NK-92 (cell line): ENCODE data around the gene SCNM1.

ENCODE experiments used
- DNase-seq: peaks from one replicate; lab custom pipeline; 2025; ENCODE audit not compliant: unreplicated experiment; lab: John Stamatoyannopoulos, UW

Gene SCNM1, protein sequence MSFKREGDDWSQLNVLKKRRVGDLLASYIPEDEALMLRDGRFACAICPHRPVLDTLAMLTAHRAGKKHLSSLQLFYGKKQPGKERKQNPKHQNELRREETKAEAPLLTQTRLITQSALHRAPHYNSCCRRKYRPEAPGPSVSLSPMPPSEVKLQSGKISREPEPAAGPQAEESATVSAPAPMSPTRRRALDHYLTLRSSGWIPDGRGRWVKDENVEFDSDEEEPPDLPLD

DNA sequence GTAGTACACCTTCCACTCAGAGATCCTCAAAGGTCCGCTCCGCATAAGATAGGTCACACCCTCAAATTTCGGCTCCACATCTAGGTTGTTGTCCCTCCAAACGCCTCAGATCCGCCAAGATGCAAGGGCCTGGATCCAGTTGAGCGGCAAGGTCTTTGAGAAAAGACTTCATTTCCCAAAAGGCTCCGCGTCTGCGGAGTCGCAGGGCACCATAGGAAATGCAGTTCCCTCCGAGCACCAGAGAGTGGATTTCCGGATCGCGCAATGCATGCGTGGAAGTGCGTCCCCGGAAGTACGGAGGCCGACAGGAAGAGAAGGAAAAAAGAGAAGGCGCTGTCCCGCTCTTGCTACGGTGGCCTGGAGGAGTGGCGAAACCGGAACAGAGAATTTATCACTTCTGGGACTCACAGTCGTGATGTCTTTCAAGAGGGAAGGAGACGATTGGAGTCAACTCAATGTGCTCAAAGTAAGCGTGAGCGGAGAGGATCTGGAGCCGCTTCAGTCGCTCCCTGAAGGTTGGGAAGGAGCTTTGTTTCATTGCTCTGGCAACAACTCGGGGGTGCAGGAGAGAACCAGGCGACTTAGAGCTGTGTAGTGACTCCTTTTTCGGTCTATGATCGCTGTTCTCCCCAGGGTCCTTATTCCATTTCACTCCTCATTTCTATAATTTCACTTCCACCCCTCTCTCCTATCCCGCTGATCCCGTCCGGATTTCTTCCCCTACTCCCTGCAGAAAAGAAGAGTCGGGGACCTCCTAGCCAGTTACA is at the start of gene SCNM1, which contains the start of gene LYSMD1:
SCNM1 (plus strand) TSS at position 407 of the 767 bp plus-strand sequence; CDS start at position 416, 9 bp downstream.
LYSMD1 (minus strand) TSS at position 165 of the 767 bp plus-strand sequence. CDS start 644 bp downstream, outside the sequence.
- peak; percentile 67 for DNase-seq

DNA sequence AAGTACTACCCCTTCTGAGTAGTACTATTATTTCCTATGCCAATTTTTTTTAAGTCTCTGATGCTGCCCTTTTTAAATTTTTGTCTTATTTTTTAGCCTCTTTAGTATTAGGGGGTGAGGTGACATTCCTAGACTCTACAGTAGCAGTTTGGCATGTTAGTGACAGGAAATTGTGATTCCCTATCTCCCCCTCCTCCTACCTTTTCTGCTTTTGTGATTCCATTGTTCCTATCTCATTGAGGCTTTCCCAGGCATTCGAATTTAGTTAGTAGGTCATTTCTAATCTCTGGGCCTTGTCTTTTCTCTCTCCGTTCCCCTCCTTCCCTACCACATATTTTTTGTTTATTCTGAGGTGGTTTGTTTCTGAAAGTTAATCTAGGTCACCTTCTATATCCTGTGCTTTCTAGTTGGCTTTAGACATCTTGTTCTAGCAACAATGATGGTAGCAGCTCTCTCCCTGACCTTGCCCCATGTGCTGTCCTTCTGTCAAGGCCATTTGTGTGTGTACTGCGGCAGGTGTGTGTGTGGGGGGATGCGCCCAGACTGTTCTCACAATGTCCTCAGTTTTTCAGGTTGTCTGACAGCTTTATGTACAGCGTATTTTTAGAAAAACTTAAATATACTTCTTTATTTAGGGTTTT is 41.1 kb upstream of the SCNM1 start:
- no peak for DNase-seq

DNA sequence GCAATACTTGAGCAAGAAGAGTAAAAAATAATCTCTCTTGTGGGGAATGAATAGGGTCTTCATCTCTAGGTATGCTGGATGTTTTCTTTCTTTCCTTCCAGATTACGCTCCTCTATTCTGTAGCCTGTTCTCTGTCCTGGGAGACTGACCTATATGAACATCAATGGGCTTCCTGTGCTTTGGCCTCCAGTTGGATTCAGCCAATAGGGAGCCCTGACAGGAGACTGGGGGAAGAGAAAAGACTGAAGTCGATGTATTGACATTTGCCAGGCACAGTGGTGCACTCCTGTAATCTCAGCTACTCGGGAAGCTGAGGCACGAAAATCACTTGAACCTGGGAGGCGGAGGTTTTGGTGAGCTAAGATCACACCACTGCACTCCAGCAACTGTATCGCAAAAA is 37.1 kb upstream of the SCNM1 start:
- no peak for DNase-seq

DNA sequence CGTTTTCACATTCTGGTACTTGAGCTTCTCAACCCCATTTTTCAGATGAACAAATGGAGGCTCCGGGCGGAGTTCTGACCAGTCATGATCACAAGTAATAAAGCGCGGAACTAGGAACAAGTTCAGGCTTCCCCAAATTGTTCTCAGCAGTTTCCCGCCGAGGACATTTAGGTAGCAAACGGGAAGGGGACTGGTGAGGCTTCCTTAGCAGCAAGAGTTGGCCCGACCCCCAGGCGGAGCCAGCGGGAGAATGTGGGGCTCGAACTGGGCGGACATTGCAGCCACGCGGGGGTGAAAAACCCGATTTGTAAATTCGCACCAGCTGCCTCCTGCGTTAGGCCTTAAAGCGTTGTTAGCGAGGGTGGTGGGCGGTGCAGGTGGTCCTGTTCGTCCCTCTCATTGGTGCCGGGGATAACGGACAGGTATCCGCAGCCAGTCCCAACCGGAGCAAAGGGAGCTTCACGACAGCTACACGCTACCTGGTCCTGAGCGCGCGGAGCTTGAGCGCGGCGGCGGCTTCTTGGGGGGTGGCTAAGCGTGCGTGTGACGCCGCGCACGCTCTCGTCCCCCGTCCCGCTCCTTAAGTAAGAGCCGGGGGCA is 34.9 kb upstream of the SCNM1 start:
- DNase-seq: no peak

DNA sequence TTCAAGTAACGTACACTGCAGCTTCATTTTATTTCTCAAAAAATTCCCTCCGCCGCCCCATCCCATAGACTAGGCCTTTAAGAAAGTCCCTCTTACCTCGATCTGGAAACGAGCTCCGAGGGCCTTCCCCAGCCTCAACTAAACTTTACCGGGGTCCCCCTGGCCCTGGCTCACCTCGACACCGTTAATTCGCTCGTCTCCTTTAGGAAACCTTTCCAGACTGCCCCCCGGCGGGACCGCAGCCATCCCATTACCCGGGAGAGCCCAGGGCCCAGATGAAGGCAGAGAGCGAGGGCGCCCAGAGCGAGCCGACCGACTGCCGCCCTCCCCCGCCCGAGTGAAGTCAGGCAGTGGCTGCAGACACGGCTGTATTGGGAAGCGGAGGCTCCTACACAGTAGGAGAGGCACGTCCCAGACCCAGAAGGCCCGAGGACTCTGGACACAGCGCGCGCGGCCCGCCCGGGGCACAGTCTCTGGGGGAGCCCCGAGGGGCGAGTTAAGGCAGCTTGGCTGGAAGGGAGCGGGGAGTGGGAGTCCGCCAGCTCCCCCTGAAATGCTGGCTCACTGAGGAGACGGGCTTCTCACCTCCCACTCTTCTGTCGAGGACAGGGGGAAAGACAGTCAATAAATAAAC is 34.1 kb upstream of the SCNM1 start:
- no peak for DNase-seq

DNA sequence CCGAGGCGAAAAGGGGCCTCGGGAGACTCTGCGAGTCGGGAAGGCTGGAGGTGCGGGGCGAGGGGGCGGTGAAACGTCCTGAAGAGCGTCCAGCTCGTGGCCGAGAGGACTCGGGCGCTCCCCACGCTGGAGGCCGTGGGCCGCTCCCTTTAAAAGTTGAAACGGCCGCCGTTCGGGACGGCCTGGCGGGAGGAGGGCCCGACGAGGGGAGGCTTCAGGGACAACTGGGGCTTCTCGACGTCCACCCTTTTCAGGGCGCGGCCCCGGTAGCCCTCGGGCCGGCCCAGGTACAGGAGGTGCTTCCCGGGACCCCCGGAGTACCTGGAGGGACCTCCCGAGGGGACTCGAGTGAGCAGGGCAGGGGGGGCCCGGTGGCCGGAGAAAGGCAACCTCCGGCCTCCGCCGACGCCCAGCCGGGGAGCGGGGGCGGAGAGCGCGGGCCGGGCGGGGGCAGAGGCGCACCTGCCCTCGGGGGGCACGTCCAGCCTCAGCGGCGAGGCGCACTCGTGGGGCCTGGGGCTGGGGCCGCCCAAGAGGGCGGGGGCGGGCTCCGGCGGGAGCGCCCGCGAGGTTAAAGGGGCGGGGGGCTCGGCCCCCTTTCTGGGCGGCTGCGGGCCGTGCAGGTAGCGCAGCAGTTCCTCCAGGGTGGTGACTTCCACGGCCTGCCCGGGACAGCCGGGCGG is 33.5 kb upstream of the SCNM1 start:
- DNase-seq: no peak

DNA sequence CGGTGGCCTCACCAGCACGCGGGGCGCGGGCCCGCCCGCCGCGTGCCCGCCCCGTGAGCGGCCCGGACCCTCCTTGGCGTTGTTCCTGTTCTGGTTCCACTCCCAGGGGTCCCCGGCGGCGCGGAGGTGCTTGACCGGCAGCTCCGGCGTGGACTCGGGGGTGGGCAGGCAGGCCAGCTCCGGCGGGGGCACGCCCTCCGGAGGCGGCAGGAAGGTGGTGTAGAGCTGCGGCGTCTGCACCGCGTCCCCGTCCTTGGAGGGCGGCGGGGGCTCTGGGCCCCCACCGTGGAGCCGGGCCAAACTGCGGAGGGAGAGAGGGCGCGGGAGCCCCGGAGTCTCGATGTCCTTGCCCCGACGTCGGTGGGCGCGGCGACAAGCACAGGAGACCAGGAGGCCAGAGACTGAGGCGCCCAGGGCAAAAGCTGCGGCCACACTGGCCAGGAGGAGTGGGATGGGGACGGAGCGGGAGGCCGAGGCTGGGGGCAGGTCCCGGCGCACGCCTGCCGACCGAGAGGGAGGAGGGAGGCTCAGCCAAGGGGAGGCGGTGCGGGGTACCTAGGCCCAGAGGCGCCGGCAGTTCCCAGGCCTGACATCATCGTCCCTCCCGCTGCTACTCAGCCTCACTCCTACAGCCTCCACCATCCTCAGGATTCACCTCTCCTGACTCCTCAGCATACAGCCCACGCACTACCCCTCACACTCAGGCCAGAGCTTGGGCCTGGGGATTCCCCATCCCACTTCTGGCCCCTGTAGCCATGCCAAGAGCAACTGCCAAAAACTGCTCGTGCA is 32.7 kb upstream of the SCNM1 start:
- no peak for DNase-seq

DNA sequence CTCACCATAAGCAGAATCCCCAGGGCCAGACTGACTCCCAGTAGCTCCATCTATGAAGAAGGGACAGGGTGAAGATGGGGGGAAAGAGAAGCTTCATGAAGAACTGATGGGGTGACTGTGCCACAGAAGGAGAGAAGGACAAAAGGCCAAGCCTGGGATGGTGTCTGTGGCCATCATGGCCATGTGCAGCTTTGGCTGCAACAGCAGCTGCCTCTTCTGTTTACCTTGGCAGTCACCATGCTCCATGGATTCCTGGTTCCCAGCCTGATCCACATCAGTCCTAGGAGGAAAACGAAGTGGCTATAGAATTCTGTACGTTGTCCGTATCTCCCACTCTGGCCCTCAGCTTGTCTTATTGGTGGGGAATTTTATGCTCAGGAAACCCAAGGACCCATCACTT is 31.5 kb upstream of the SCNM1 start:
- no peak for DNase-seq

DNA sequence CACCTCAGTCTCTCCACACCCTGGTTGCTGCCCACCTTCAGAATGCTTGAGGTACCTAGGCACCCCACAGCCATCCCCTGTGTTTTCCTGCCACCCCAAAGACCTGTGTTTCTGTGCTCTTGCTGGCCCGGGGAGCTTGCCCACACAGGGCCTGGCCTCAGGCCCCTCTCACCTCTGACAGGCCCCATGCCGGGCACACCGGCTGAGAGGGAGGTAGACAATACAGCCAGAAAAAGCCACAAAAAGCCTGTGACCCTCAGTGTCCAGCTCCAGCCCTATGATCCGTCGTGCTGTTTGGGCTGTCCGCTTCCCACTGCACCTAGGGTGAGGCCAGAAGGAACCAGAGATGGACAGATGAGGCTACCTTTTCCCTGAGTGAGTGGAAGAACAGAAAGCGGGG is 31.0 kb upstream of the SCNM1 start:
- DNase-seq: no peak

DNA sequence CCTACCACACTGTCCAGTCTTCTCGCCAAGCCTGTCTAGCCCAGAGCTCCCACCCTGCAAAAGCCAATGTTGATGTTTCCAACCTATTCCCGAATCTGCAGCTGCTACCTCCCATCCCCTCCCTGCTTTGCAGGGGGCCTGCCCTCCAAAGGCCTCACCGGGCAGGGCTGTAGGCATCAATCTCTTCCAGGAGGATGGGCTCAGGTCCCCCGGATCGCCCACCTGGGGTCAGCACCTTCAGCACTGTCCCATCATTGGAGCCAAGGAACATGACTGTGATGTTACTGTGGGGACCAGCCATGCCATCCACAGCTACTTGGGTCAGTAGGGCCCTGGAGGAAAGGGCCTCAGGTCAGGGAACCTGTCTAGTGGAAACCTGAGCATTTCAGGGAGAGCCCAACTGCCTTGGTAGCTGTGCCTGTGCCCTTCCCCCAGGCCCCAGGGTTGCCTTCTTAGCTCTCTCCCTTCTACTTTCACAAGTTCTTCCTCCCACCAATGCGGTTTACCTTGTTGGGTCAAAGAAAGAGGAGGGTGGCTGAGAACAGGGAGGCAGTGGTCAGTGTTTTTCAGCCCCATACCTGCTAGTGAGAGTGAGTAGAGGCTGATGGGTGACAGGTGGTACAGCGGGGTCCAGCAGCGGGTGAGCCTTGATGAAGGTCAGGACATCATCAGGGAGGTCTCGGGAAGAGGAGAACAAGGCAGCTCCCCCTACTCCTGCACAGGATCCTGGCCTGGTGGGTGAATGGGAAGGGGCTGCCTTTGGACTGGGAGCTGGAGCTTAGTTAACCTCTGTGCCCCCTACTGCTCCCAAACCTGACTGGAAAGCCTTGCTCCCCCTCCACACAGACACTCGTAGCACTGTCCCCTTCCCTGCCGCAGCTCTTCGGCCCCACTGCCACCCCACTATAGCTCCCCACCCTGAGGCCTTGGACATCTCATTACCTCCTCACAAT is 30.2 kb upstream of the SCNM1 start:
- no peak for DNase-seq

DNA sequence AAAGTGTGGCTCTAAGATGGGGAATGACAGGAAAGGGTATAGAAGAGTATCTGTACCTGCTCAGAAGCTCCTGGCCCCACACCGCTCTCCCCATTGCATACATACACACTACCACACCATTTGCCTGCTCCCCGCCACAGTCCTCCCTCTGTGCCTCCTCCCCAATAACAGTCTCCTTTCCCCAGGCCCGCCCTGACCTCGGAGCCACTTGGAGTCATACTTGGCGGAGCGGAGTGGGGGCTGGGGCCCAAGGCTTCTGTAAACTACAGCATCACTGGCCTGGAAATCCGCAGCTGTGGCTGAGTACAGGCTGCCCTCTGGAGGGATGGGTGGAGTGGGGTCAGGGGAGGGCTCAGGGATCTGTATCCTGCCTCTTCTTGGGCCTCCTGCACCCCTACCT is 28.2 kb upstream of the SCNM1 start:
- no peak for DNase-seq

DNA sequence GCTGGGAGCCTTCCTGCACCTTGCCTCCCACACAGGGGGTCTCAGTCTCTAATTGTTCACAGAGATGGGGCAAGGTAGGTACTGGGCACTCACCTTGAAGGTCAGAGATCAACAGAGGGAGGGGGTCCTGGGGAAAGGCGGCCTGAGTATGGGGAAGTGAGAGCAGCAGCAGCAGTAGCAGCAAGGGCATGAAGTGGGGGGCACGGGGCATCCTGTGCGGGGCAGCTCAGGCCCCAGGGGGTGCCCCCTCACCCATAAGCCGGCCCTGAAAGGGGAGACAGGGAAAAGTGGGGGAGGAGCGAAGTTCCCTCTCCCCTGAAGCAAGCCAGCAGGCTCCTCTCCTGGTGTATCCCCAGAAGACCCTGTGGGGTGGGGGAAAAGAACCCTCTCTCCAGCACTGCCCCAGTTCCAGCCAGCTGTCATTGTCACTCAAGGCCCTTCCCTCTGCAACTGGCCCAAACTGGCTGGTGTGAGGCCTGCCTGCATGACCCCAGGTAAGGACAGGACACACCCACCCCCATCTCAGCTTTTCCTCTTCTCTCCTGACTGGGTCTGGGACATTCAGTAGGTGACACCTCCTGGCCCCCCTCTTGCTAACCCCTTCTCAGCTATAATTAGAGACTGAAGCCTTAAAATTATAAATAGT is 23.4 kb upstream of the SCNM1 start:
- no peak for DNase-seq

DNA sequence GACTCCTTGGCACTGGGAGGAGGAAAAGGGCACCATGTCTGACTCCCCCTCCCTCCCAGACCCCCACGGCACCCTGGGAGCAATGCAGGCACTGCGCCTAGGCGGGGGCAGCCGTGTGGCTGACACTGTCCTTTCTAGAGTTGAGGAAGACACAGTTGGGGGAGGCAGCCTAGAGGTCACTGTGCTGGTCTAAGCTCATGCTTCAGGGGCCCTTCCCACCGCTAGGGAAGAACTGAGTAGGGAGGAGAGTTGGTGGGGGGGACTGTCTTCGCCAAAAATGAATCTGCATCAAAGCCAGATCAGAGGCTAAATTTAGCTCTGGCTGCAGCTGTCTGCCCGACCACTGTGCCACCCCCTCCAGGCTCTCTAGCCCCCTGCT is 22.9 kb upstream of the SCNM1 start:
- DNase-seq: no peak

DNA sequence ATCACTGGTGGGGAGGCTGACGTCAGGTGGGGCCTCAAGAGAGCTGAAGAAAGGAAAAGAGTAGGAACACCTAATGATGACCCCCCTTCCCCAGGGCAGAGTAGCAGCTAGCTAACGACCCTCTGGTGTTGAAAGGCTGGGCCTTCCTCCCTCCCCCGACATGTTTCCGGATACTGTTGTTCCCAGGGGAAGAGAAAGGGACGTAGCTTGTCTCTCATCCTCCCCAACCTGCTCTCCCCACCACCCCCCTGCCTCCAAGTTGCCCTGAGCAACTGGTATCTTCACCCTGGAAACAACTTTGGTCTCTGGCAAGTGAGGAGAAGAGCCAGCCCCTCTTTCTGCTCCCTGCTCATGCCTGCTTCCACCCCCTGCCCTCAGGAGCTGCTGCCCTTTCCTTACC is 22.0 kb upstream of the SCNM1 start:
- DNase-seq: no peak

DNA sequence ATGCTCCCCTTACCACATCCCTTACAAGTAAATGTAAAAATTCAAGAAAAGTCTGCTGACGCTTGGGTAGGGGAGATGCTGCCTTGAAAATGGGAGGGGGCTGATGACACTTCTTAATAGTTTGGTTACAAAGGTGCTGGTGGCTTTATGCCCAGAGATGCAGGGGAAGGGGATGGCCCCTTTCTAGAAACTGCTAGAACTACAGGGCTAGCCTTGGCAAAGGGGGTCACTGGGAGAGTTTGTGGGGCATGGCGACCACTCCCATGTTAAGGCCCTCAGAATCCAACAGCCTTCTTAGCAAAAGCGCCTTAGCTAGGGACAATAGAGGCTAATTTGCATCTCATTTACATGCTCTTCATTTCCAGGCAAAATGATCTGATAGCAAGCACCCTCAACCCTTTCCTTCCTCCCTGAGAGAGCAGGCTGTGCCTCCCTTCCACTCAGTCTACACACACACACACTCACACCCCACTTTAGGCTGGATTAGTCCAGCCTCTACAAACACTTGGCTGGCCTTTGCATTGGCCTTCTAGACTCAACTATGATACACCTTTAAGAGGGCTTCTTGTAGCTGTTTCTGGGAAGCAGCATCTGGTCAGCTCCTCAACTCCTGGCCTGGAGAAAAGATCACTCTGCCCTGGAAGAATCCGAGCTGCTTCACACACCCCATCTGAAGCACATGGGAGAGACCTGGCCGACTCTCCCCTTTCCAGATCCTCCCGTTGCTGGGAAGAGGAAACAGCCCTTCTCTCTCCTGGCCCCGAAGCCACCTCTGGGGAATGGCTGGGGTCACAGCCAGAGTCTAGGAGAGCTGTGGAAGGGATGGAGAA is 21.3 kb upstream of the SCNM1 start:
- no peak for DNase-seq

DNA sequence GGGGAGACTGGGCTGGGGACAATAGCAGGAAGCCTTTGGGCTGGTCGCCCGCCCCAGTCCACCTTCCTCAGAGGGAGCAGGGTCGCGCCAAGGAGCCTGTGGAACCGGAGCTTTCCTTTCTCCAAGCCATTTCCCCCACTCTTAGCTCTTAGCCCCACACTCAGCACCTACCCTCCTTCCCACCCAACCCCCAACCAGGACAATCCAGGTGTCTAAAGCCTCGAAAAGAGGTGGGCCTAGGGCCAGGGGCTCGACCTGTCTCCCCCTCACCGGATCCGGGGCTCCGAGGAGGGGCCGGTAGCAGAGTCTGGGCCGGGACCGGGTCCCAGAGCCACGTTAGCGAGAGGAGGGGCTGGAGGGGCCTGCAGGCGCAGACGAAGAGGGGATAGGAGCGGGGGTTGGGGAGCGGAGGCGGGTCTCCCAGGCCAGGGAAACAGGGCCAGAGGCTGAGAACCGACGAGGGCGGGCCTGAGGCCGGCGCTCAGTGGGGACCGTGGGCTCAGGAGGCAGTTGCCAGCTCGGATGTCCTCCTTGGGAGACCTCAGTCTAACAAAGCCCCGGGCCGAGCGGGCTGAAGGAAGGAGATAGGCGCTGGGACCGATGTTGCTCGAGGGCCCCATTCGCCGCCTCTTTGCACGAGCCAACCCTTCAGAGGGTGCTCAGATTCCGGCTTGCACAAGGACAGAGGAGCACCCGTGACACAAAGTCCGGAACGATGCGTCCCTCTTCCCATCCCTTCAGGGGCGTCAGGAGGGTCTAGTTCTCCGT is 20.5 kb upstream of the SCNM1 start:
- no peak for DNase-seq

DNA sequence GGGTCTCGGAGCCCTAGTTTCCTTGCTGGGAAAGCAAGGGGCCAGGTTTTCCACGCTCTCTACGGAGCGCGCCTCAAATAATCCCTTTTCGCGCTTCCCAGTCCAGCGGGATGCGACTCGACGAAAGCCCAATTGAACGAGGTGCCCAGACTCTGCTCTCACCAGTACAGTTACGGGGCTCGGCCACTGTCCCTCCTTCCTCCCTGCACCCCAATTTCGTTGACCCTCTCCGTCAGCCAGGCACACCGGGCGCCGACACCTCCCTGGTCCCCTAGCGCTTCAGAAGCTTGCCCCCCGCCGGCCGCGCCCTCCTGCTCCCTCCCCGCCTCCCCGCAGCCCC is 19.9 kb upstream of the SCNM1 start:
- DNase-seq: no peak
